NCI-H2171 treated with DMSO at 0.1 percent for 48 hours (cell line): Measurements from ENCODE around the gene MRM2.

Experiments
- DNase-seq: peaks from one replicate; lab custom pipeline; 2025; lab: John Stamatoyannopoulos, UW

MRM2 gene

GRCh38 chr7:2266911-2267310 is 24.9 kb upstream of the MRM2 start:
- DNase-seq, result peak; percentile 72

- DNase-seq, result no peak
Measured at GRCh38 chr7:2264158-2264557, 22.2 kb upstream of the MRM2 start.

- DNase-seq, result no peak
Measured at GRCh38 chr7:2263176-2263575, 21.2 kb upstream of the MRM2 start.

- no peak for DNase-seq
Measured at GRCh38 chr7:2261611-2262010, 19.6 kb upstream of the MRM2 start.

- peak; percentile 76 for DNase-seq
Measured at GRCh38 chr7:2260820-2261219, 18.8 kb upstream of the MRM2 start.

GRCh38 chr7:2259480-2259879 is 17.5 kb upstream of the MRM2 start:
- DNase-seq, result no peak

GRCh38 chr7:2258661-2259365 is 16.8 kb upstream of the MRM2 start:
- DNase-seq, result no peak

GRCh38 chr7:2257651-2258050 is 15.6 kb upstream of the MRM2 start:
- DNase-seq, result no peak

GRCh38 chr7:2257046-2257551 is 15.1 kb upstream of the MRM2 start:
- no peak for DNase-seq

GRCh38 chr7:2256306-2257045 is 14.5 kb upstream of the MRM2 start:
- DNase-seq, result no peak

GRCh38 chr7:2255145-2256139 is 13.4 kb upstream of the MRM2 start:
- DNase-seq, result no peak

- DNase-seq, result no peak
Measured at GRCh38 chr7:2254429-2255144, 12.6 kb upstream of the MRM2 start.

GRCh38 chr7:2253525-2254244 is 11.7 kb upstream of the MRM2 start:
- DNase-seq, result no peak

- no peak for DNase-seq
Measured at GRCh38 chr7:2253021-2253420, 11.0 kb upstream of the MRM2 start.

- DNase-seq, result no peak
Measured at GRCh38 chr7:2251841-2252771, 10.1 kb upstream of the MRM2 start.

- no peak for DNase-seq
Measured at GRCh38 chr7:2251381-2251780, 9.4 kb upstream of the MRM2 start.

- DNase-seq, result no peak
Measured at GRCh38 chr7:2249744-2250323, 7.8 kb upstream of the MRM2 start.

GRCh38 chr7:2248984-2249694 is 7.1 kb upstream of the MRM2 start:
- DNase-seq, result no peak
